Left ventricle myocardium inferior (tissue), 1 donor: ENCODE measurements around the gene MYOM1. TPM values are rescaled to one million over a fixed set of nuclear protein-coding genes. Genes with fewer than 3 reads are reported as not detected.

Experiments used
- DNase-seq: peaks from one replicate; pipeline ENCODE4 v3.0.0-alpha.2; 2020
- H3K27ac ChIP-seq: fragments of 200-600 bp; replicated peaks from 2 replicates; pipeline ENCODE4 v1.8.0; 2021
- H3K27me3 ChIP-seq: fragments of 200-600 bp; 2 replicates; pipeline ENCODE4 v1.8.0; 2021; ENCODE audit warnings: low read depth
- H3K36me3 ChIP-seq: fragments of 200-600 bp; 2 replicates; pipeline ENCODE4 v1.8.0; 2021
- H3K4me1 ChIP-seq: fragments of 200-600 bp; 2 replicates; pipeline ENCODE4 v1.8.0; 2021
- H3K4me3 ChIP-seq: fragments of 200-600 bp; 2 replicates; pipeline ENCODE4 v1.8.0; 2021; ENCODE audit warnings: mild to moderate bottlenecking, moderate library complexity
- H3K9me3 ChIP-seq: fragments of 200-600 bp; replicated peaks from 2 replicates; pipeline ENCODE4 v1.8.0; 2021
- CTCF ChIP-seq: fragments of 200-600 bp; IDR thresholded peaks from 2 replicates; pipeline ENCODE4 v1.8.0; 2021; ENCODE audit warnings: antibody characterized with exemption, mild to moderate bottlenecking, borderline replicate concordance
- intact Hi-C: fragments of 100-400 bp; cut with micrococcal nuclease; formaldehyde crosslinking; loops from one replicate; pipeline ENCODE4 v1.11.0; 2022
- total RNA-seq: library from RNA; stranded (reverse); fragmentation: NEBNext Ultra II Directional; extraction: Animal tissue kit (Norgen Biotek cat#: 25700); gene quantifications from one replicate; pipeline ENCODE4 v1.2.1, GENCODE V29; 2021
- donor health status: DM: no; HTN: yes; CAD: no; lungs with severe emphysema.

Gene MYOM1
- total RNA-seq, 1 donor from 2014 or later = 667 TPM

GRCh38 chr18:3093624-3094337 lies 126.0 kb downstream of the MYOM1 start:
- Histone ChIP-seq H3K36me3 (peaks cover 29% of the 10 kb centered on the region), H3K4me1 (peaks cover 34% of the 10 kb centered on the region), H3K27ac (no peak overlapping the region), H3K9me3 (no peaks in the 10 kb centered on the region), H3K4me3 (no peak overlapping the region), H3K27me3 (no peaks in the 10 kb centered on the region)
- no peak for TF ChIP-seq CTCF
- DNase-seq = no peak
- intact Hi-C loops = no loop called here

- intact Hi-C loops = no loop called here
- no peak for TF ChIP-seq CTCF
- H3K27ac ChIP-seq = no peak overlapping the region
- no peaks in the 10 kb centered on the region for H3K9me3 ChIP-seq
- peaks cover 31% of the 10 kb centered on the region for H3K4me1 ChIP-seq
- peaks cover 30% of the 10 kb centered on the region for H3K36me3 ChIP-seq
- no peaks in the 10 kb centered on the region for H3K27me3 ChIP-seq
- no peak for DNase-seq
- no peak overlapping the region for H3K4me3 ChIP-seq
These were observed 127.0 kb downstream of the MYOM1 start for GRCh38 chr18:3092727-3093126.

- H3K27me3 ChIP-seq = no peaks in the 10 kb centered on the region
- peaks cover 9% of the 10 kb centered on the region for H3K4me1 ChIP-seq
- intact Hi-C loops = no loop called here
- peaks cover 56% of the 10 kb centered on the region for H3K36me3 ChIP-seq
- no peak overlapping the region for H3K4me3 ChIP-seq
- TF ChIP-seq CTCF = no peak
- H3K9me3 ChIP-seq = no peaks in the 10 kb centered on the region
- H3K27ac ChIP-seq = no peak overlapping the region
- DNase-seq = no peak
These were observed 130.2 kb downstream of the MYOM1 start for GRCh38 chr18:3089579-3089978.

- Histone ChIP-seq H3K27ac (no peak overlapping the region), H3K4me3 (no peak overlapping the region), H3K36me3 (peaks cover 66% of the 10 kb centered on the region), H3K9me3 (no peaks in the 10 kb centered on the region), H3K4me1 (no peaks in the 10 kb centered on the region), H3K27me3 (no peaks in the 10 kb centered on the region)
- TF ChIP-seq CTCF = no peak
- intact Hi-C loops = no loop called here
- DNase-seq = no peak
These were observed 131.3 kb downstream of the MYOM1 start for GRCh38 chr18:3088449-3088848.

- no peak for DNase-seq
These were observed 132.9 kb downstream of the MYOM1 start for GRCh38 chr18:3086871-3087270.

More at GRCh38 chr18:3086871-3087270, 132.9 kb downstream of the MYOM1 start:
- Histone ChIP-seq H3K4me1 (no peaks in the 10 kb centered on the region), H3K27ac (no peak overlapping the region), H3K27me3 (no peaks in the 10 kb centered on the region), H3K4me3 (no peak overlapping the region), H3K36me3 (peaks cover 82% of the 10 kb centered on the region), H3K9me3 (no peaks in the 10 kb centered on the region)
- intact Hi-C loops = no loop called here
- no peak for TF ChIP-seq CTCF
